Astrocyte of the spinal cord (primary cell): ENCODE results near the gene COL9A3.

Experiments used
- DNase-seq: peaks from one replicate; pipeline ENCODE4 v3.0.0; 2011; ENCODE audit warnings: low read depth, low spot score
- H3K4me3 ChIP-seq: 2 replicates; pipeline ENCODE4 v1.5.1; 2011; ENCODE audit warnings: low read depth, mild to moderate bottlenecking, low read length, moderate library complexity
- CTCF ChIP-seq: IDR thresholded peaks from 2 replicates; pipeline ENCODE4 v1.5.1; 2012; ENCODE audit warnings: low read depth, mild to moderate bottlenecking, low read length, inconsistent platforms
- in situ Hi-C: cut with HindIII; loops from 2 replicates; pipeline ENCODE4 v1.10.0; 2017; ENCODE audit warnings: low sequenced_read_pairs

The COL9A3 gene

GRCh38 chr20:62885896-62886708, 69.3 kb downstream of the COL9A3 start:
- in situ Hi-C loops: no loop called here
- no peak for TF ChIP-seq CTCF
- DNase-seq: no peak
- no peak overlapping the region for H3K4me3 ChIP-seq

- no peak overlapping the region for H3K4me3 ChIP-seq
- no peak for DNase-seq
- no peak for TF ChIP-seq CTCF
- in situ Hi-C loops: no loop called here
These were observed 69.8 kb downstream of the COL9A3 start for GRCh38 chr20:62886709-62887058.

GRCh38 chr20:62887152-62887859, 70.5 kb downstream of the COL9A3 start:
- in situ Hi-C loops: no loop called here
- TF ChIP-seq CTCF: peak; percentile 38

DNA sequence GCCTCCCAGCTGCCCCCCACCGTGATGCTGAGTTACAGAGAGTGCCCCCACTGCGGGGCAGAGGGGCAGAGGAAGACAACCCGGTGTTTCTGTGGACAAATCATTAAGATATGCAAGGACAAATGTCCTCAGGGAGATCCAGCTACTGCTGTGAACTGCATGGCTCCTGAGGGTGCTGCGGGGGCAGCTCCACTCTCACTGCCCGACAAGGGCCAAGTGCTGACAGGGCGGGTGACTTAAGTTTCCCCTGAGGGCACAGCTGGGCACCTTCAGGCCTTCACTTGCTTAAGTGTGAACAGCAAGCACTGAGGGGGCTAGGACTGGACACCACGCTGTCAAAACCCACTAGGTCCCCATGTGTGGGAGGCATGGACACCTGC, 71.0 kb downstream of the COL9A3 start:
- H3K4me3 ChIP-seq: no peak overlapping the region
- in situ Hi-C loops: no loop called here
- DNase-seq: no peak
- TF ChIP-seq CTCF: no peak

More at GRCh38 chr20:62887152-62887859, 70.5 kb downstream of the COL9A3 start:
- H3K4me3 ChIP-seq: no peak overlapping the region
- DNase-seq: peak; percentile 96

DNA sequence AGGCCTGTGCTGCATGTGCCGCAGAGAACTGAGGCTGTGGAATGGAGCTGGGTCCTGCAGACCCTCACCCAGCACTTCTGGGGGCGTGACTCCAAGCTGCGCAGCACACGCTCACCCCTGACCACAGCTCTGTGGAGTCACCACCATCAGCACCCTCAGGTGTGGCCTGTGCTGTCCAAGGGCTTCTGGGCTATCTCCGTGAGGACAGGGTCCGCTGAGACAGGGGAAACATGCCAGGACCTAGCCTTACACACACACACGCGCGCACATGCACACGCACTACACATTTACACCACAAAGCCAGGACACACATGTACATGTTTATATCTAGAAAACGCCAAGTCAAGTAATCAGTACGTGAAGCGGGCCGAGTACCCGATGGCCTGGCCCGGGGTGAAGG, 71.6 kb downstream of the COL9A3 start:
- DNase-seq: no peak
- H3K4me3 ChIP-seq: no peak overlapping the region
- TF ChIP-seq CTCF: no peak
- in situ Hi-C loops: no loop called here

DNA sequence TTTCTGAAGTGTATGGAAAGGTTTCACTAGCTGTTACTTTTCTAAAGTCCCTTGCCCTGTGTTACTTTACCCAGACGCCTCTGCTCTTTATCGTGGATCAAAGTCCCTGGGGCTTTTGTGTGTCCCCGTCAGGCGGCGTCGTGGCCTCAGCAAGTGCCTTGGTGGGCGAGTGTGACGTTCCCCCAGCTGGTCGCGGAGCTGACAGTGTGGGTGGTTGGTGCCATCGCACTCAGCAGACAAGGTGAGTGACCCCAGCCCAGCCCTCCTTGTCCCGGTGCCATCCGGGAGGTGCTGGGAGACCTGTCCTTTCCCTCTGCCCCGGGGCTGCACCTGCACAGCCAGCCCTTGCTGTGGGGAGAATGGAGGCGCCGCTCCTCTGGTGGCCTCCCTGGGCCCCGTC, 72.1 kb downstream of the COL9A3 start:
- no peak overlapping the region for H3K4me3 ChIP-seq
- in situ Hi-C loops: no loop called here
- DNase-seq: no peak
- TF ChIP-seq CTCF: no peak
